Fibroblast of lung (primary cell): ENCODE data around the gene MRAS. TPM values are rescaled to one million over a fixed set of nuclear protein-coding genes. Genes with fewer than 3 reads are reported as not detected.
"Not testable (repeated sequence)": the region's sequence is repeated elsewhere in the genome, so short reads cannot be mapped to it uniquely, and the experiment has no call there.

Experiments
- DNase-seq, 2 donors: peaks; one replicate each; pipeline versions ENCODE4 v3.0.0 to v3.0.0-alpha.2; 2010; ENCODE audit warnings: low read depth in 2 of 2
- H2AFZ ChIP-seq: 2 replicates; pipeline ENCODE4 v1.5.1; 2012; ENCODE audit warnings: low read length, control low read depth, inconsistent platforms
- H3K27ac ChIP-seq: 2 replicates; pipeline ENCODE4 v1.5.1; 2011; ENCODE audit warnings: low read length, control low read depth; ENCODE audit not compliant: insufficient read depth
- H3K27me3 ChIP-seq: 2 replicates; pipeline ENCODE4 v1.5.1; 2011; ENCODE audit warnings: mild to moderate bottlenecking, low read length; ENCODE audit not compliant: control insufficient read depth, insufficient read depth
- H3K36me3 ChIP-seq: 2 replicates; pipeline ENCODE4 v1.5.1; 2011; ENCODE audit warnings: low read length; ENCODE audit not compliant: control insufficient read depth, insufficient read depth
- H3K4me1 ChIP-seq: 2 replicates; pipeline ENCODE4 v1.5.1; 2011; ENCODE audit warnings: low read length; ENCODE audit not compliant: control insufficient read depth, insufficient read depth; ENCODE audit errors: extremely low read depth
- H3K4me2 ChIP-seq: 2 replicates; pipeline ENCODE4 v1.5.1; 2011; ENCODE audit warnings: low read length, control low read depth; ENCODE audit not compliant: insufficient read depth; ENCODE audit errors: extremely low read depth
- H3K4me3 ChIP-seq, 4 experiments: fragments of 200-600 bp in 1 of 4; sonication (generic) in 1 of 4; replicated peaks in 1 of 4; 2 replicates each; pipeline ENCODE4 v1.5.1; 2011 to 2016; ENCODE audit warnings: low read length in 4 of 4, low read depth in 3 of 4, mild to moderate bottlenecking in 3 of 4, control low read depth in 2 of 4, inconsistent platforms in 1 of 4, mixed read lengths in 1 of 4; ENCODE audit not compliant: insufficient read depth in 1 of 4; ENCODE audit errors: control extremely low read depth in 1 of 4
- H3K79me2 ChIP-seq: 2 replicates; pipeline ENCODE4 v1.5.1; 2012; ENCODE audit warnings: mild to moderate bottlenecking, low read length, inconsistent platforms; ENCODE audit not compliant: control insufficient read depth, insufficient read depth
- H3K9ac ChIP-seq: 2 replicates; pipeline ENCODE4 v1.5.1; 2011; ENCODE audit warnings: mild to moderate bottlenecking, low read length, control low read depth; ENCODE audit not compliant: insufficient read depth
- H3K9me3 ChIP-seq: 2 replicates; pipeline ENCODE4 v1.5.1; 2012; ENCODE audit warnings: low read depth, low read length; ENCODE audit not compliant: control insufficient read depth, insufficient read depth
- H4K20me1 ChIP-seq: 2 replicates; pipeline ENCODE4 v1.5.1; 2011; ENCODE audit warnings: low read length; ENCODE audit not compliant: control insufficient read depth, insufficient read depth; ENCODE audit errors: extremely low read depth
- EZH2 ChIP-seq: IDR thresholded peaks from 2 replicates; pipeline ENCODE4 v1.5.1; 2012; ENCODE audit warnings: low read length, control low read depth, mild to moderate bottlenecking; ENCODE audit errors: missing control alignments
- polyA plus RNA-seq, 2 donors: library from polyadenylated mRNA; depleted of rRNA in 1 of 2; stranded (reverse) in 1 of 2; unstranded in 1 of 2; fragments of >200 nt; gene quantifications; 2 replicates each; pipeline ENCODE4 v1.2.1, GENCODE V29; 2011 to 2012; ENCODE audit warnings: missing spikeins in 1 of 2
- total RNA-seq: library from RNA; depleted of rRNA; stranded (reverse); fragments of >200 nt; gene quantifications from 2 replicates; pipeline ENCODE4 v1.2.1, GENCODE V29; 2014
- TF ChIP-seq, protein P1 (sequence below), 2 donors: IDR thresholded peaks in 1 of 2; conservative IDR thresholded peaks in 1 of 2; 1 replicate in 1 of 2; 2 replicates in 1 of 2; pipeline ENCODE4 v1.5.1; 2011 to 2012; ENCODE audit warnings: low read length in 2 of 2, control low read depth in 1 of 2, inconsistent platforms in 1 of 2, low read depth in 1 of 2, mild to moderate bottlenecking in 1 of 2

The MRAS gene
- total and polyA plus RNA-seq, 2 donors (not counting 1 experiment from before 2014, with no cell fraction given): 35.3 to 73.0 TPM

- Histone ChIP-seq H3K4me1 (no peaks in the 10 kb centered on the region), H3K79me2 (no peaks in the 10 kb centered on the region), H3K9me3 (no peaks in the 10 kb centered on the region), H3K27me3 (peaks cover 8% of the 10 kb centered on the region), H3K27ac (no peak overlapping the region), H3K4me3 (no peak overlapping the region), H3K36me3 (no peaks in the 10 kb centered on the region), H3K9ac (no peak overlapping the region), H4K20me1 (no peaks in the 10 kb centered on the region), H2AFZ (no peak overlapping the region), H3K4me2 (no peak overlapping the region)
- TF ChIP-seq, protein P1, sequence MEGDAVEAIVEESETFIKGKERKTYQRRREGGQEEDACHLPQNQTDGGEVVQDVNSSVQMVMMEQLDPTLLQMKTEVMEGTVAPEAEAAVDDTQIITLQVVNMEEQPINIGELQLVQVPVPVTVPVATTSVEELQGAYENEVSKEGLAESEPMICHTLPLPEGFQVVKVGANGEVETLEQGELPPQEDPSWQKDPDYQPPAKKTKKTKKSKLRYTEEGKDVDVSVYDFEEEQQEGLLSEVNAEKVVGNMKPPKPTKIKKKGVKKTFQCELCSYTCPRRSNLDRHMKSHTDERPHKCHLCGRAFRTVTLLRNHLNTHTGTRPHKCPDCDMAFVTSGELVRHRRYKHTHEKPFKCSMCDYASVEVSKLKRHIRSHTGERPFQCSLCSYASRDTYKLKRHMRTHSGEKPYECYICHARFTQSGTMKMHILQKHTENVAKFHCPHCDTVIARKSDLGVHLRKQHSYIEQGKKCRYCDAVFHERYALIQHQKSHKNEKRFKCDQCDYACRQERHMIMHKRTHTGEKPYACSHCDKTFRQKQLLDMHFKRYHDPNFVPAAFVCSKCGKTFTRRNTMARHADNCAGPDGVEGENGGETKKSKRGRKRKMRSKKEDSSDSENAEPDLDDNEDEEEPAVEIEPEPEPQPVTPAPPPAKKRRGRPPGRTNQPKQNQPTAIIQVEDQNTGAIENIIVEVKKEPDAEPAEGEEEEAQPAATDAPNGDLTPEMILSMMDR (conservative IDR thresholded peaks at IDR 0.05 in 1 of 2, IDR thresholded peaks at IDR 0.05 in 1 of 2; ENCODE audit: low read depth in 1 of 2, low read length in 2 of 2): no peak
- no peak for TF ChIP-seq EZH2
- DNase-seq: no peak
Measured at GRCh38 chr3:138450704-138451424, 102.5 kb downstream of the MRAS start.

DNA sequence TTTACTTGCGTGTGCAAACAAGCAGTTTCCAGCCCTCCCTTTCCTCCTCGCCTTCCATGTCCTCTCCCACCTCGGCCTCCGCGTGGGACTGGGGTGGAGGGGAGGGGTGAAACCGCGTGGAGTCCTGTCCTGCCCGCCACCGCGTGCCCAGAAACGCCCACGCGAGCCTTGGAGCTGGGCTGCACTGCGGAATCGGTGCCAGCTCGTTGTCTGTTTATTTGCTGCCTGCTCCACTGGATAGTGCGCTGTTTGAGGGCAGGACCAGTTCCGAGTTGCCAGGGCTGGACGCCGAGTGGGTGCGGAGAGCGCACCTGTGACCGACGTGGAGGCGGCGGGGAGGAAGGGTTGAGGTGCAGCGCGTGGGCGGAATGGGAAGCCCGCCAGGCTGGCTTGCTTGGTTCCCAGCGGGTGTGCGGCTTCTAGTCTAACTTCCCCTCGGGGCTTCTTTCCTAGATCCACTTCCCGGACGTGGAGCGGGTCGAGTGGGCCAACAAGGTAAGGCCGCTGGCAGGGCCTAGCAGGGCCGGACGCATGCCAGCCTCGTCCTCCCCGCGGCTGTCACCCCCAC, 103.3 kb downstream of the MRAS start:
- no peaks in the 10 kb centered on the region for H3K9me3 ChIP-seq
- H3K9ac ChIP-seq: no peak overlapping the region
- TF ChIP-seq, protein P1 (conservative IDR thresholded peaks at IDR 0.05 in 1 of 2, IDR thresholded peaks at IDR 0.05 in 1 of 2; ENCODE audit: low read depth in 1 of 2, low read length in 2 of 2): no peak
- no peak for TF ChIP-seq EZH2
- no peak overlapping the region for H3K4me2 ChIP-seq
- no peaks in the 10 kb centered on the region for H3K4me1 ChIP-seq
- no peaks in the 10 kb centered on the region for H3K79me2 ChIP-seq
- peaks cover 8% of the 10 kb centered on the region for H3K27me3 ChIP-seq
- no peaks in the 10 kb centered on the region for H4K20me1 ChIP-seq
- no peak overlapping the region for H3K4me3 ChIP-seq
- DNase-seq: no peak
- H2AFZ ChIP-seq: no peak overlapping the region
- no peak overlapping the region for H3K27ac ChIP-seq
- H3K36me3 ChIP-seq: no peaks in the 10 kb centered on the region

GRCh38 chr3:138452436-138452835, 104.1 kb downstream of the MRAS start:
- Histone ChIP-seq H3K9ac (no peak overlapping the region), H2AFZ (no peak overlapping the region), H3K9me3 (no peaks in the 10 kb centered on the region), H3K27ac (no peak overlapping the region), H3K4me2 (no peak overlapping the region), H3K27me3 (peaks cover 8% of the 10 kb centered on the region), H3K36me3 (no peaks in the 10 kb centered on the region), H3K79me2 (no peaks in the 10 kb centered on the region), H3K4me3 (no peak overlapping the region), H3K4me1 (no peaks in the 10 kb centered on the region), H4K20me1 (no peaks in the 10 kb centered on the region)
- no peak for DNase-seq
- TF ChIP-seq EZH2: no peak
- TF ChIP-seq, protein P1 (conservative IDR thresholded peaks at IDR 0.05 in 1 of 2, IDR thresholded peaks at IDR 0.05 in 1 of 2; ENCODE audit: low read depth in 1 of 2, low read length in 2 of 2): no peak

DNA sequence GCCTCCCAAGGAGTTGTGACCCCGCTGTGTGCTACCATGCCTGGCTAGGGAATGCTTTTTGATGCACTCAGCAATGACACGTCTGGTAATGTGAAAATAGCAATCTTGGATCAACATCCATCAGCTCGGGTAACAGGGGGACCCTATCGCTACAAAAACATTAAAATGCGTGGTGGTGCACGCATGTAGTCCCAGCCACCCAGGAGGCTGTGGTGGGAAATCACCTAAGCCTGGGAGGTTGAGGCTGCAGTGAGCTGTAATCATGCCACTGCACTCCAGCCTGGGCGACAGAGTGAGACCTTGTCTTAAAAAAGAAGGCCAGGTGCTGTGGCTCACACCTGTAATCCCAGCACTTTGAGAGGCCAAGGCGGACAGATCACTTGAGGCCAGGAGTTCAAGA, 105.6 kb downstream of the MRAS start:
- not testable (repeated sequence) for H3K4me1 ChIP-seq, H3K9me3 ChIP-seq, H4K20me1 ChIP-seq, H3K27ac ChIP-seq, H2AFZ ChIP-seq, H3K4me3 ChIP-seq, H3K4me2 ChIP-seq, H3K9ac ChIP-seq, H3K36me3 ChIP-seq, H3K79me2 ChIP-seq, H3K27me3 ChIP-seq, DNase-seq
